ENCODE results near the gene ZWILCH.
A peak's percentile ranks its signal among the peaks of the same experiment; 100 is the strongest.
"Not testable (repeated sequence)": the region's sequence is repeated elsewhere in the genome, so short reads cannot be mapped to it uniquely, and the experiment has no call there.

Gene ZWILCH

GRCh38 chr15:66586155-66586976 lies 81.2 kb downstream of the ZWILCH start:
- H3K27me3 ChIP-seq (ENCODE audit: insufficient read depth, low read length, poor library complexity), result no peaks in the 10 kb centered on the region
- WGBS (ENCODE audit: extremely low coverage, insufficient coverage, low lambda C conversion rate), result no CpG with 5 or more reads among the region's 17 CpGs
- H3K4me3 ChIP-seq (ENCODE audit: low read length), result no peak overlapping the region
- no peak overlapping the region for H3K4ac ChIP-seq (ENCODE audit: low read depth, low read length)
- H3K23ac ChIP-seq (ENCODE audit: low read length), result no peak overlapping the region
- H3K36me3 ChIP-seq (ENCODE audit: control insufficient read depth, insufficient read depth, low read length), result no peaks in the 10 kb centered on the region
- no peak overlapping the region for H2BK5ac ChIP-seq (ENCODE audit: low read length)
- no peak overlapping the region for H2BK15ac ChIP-seq (replicated peaks; ENCODE audit: low read depth)
- no peak overlapping the region for H3K56ac ChIP-seq (ENCODE audit: low read length)
- DNase-seq, result no peak
- no peak overlapping the region for H3K9ac ChIP-seq (ENCODE audit: low read length)
- H3K4me2 ChIP-seq (ENCODE audit: low read length), result no peak overlapping the region
- no peak overlapping the region for H3K18ac ChIP-seq (ENCODE audit: low read length)
- peaks cover 6% of the 10 kb centered on the region for H3K4me1 ChIP-seq (ENCODE audit: control insufficient read depth, low read depth, low read length)
- no peaks in the 10 kb centered on the region for H3K79me1 ChIP-seq (ENCODE audit: low read length)
- no peak overlapping the region for H2AK5ac ChIP-seq (ENCODE audit: low read length)
- H3K27ac ChIP-seq (ENCODE audit: low read depth, low read length), result no peak overlapping the region
- no peaks in the 10 kb centered on the region for H3K79me2 ChIP-seq (ENCODE audit: control insufficient read depth, insufficient read depth, low read length)
- H4K5ac ChIP-seq (ENCODE audit: low read length), result no peak overlapping the region
- H2BK120ac ChIP-seq (ENCODE audit: low read depth, low read length), result no peak overlapping the region
- H4K8ac ChIP-seq (ENCODE audit: low read depth, low read length), result no peak overlapping the region

- Histone ChIP-seq H4K5ac (ENCODE audit: low read length) (no peak overlapping the region), H3K4me3 (ENCODE audit: low read length) (no peak overlapping the region), H2BK120ac (ENCODE audit: low read depth, low read length) (no peak overlapping the region), H3K4me1 (ENCODE audit: control insufficient read depth, low read depth, low read length) (peaks cover 8% of the 10 kb centered on the region), H3K18ac (ENCODE audit: low read length) (no peak overlapping the region), H4K8ac (ENCODE audit: low read depth, low read length) (no peak overlapping the region), H3K23ac (ENCODE audit: low read length) (no peak overlapping the region), H2BK15ac (replicated peaks; ENCODE audit: low read depth) (no peak overlapping the region), H3K4ac (ENCODE audit: low read depth, low read length) (no peak overlapping the region), H3K4me2 (ENCODE audit: low read length) (no peak overlapping the region), H2AK5ac (ENCODE audit: low read length) (no peak overlapping the region), H3K79me2 (ENCODE audit: control insufficient read depth, insufficient read depth, low read length) (no peaks in the 10 kb centered on the region), H3K36me3 (ENCODE audit: control insufficient read depth, insufficient read depth, low read length) (no peaks in the 10 kb centered on the region), H3K27me3 (ENCODE audit: insufficient read depth, low read length, poor library complexity) (no peaks in the 10 kb centered on the region), H3K27ac (ENCODE audit: low read depth, low read length) (no peak overlapping the region), H3K79me1 (ENCODE audit: low read length) (no peaks in the 10 kb centered on the region), H3K9ac (ENCODE audit: low read length) (no peak overlapping the region), H3K56ac (ENCODE audit: low read length) (no peak overlapping the region), H2BK5ac (ENCODE audit: low read length) (no peak overlapping the region)
- no peak for DNase-seq
Measured at GRCh38 chr15:66587020-66587419, 81.9 kb downstream of the ZWILCH start.

GRCh38 chr15:66587749-66588148 lies 82.6 kb downstream of the ZWILCH start:
- H3K79me1 ChIP-seq (ENCODE audit: low read length), result no peaks in the 10 kb centered on the region
- no CpG with 5 or more reads among the region's 5 CpGs for WGBS (ENCODE audit: extremely low coverage, insufficient coverage, low lambda C conversion rate)
- peaks cover 10% of the 10 kb centered on the region for H3K4me1 ChIP-seq (ENCODE audit: control insufficient read depth, low read depth, low read length)
- no peak overlapping the region for H3K56ac ChIP-seq (ENCODE audit: low read length)
- H2BK5ac ChIP-seq (ENCODE audit: low read length), result no peak overlapping the region
- H2AK5ac ChIP-seq (ENCODE audit: low read length), result peak overlapping the region; percentile 20
- H3K27ac ChIP-seq (ENCODE audit: low read depth, low read length), result no peak overlapping the region
- no peak overlapping the region for H3K4ac ChIP-seq (ENCODE audit: low read depth, low read length)
- no peaks in the 10 kb centered on the region for H3K79me2 ChIP-seq (ENCODE audit: control insufficient read depth, insufficient read depth, low read length)
- H3K4me2 ChIP-seq (ENCODE audit: low read length), result no peak overlapping the region
- no peaks in the 10 kb centered on the region for H3K27me3 ChIP-seq (ENCODE audit: insufficient read depth, low read length, poor library complexity)
- no peak overlapping the region for H2BK120ac ChIP-seq (ENCODE audit: low read depth, low read length)
- no peak for DNase-seq
- no peak overlapping the region for H4K5ac ChIP-seq (ENCODE audit: low read length)
- H3K9ac ChIP-seq (ENCODE audit: low read length), result no peak overlapping the region
- no peaks in the 10 kb centered on the region for H3K36me3 ChIP-seq (ENCODE audit: control insufficient read depth, insufficient read depth, low read length)
- no peak overlapping the region for H3K23ac ChIP-seq (ENCODE audit: low read length)
- H4K8ac ChIP-seq (ENCODE audit: low read depth, low read length), result no peak overlapping the region
- H3K4me3 ChIP-seq (ENCODE audit: low read length), result no peak overlapping the region
- H2BK15ac ChIP-seq (replicated peaks; ENCODE audit: low read depth), result no peak overlapping the region
- no peak overlapping the region for H3K18ac ChIP-seq (ENCODE audit: low read length)

- no peak overlapping the region for H3K27ac ChIP-seq (ENCODE audit: low read depth, low read length)
- H3K79me2 ChIP-seq (ENCODE audit: control insufficient read depth, insufficient read depth, low read length), result no peaks in the 10 kb centered on the region
- H3K18ac ChIP-seq (ENCODE audit: low read length), result no peak overlapping the region
- H2BK5ac ChIP-seq (ENCODE audit: low read length), result no peak overlapping the region
- no peak overlapping the region for H2BK15ac ChIP-seq (replicated peaks; ENCODE audit: low read depth)
- no peak overlapping the region for H2BK120ac ChIP-seq (ENCODE audit: low read depth, low read length)
- peak; percentile 71 for DNase-seq
- no peak overlapping the region for H3K4me2 ChIP-seq (ENCODE audit: low read length)
- no peak overlapping the region for H3K4ac ChIP-seq (ENCODE audit: low read depth, low read length)
- peaks cover 16% of the 10 kb centered on the region for H3K4me1 ChIP-seq (ENCODE audit: control insufficient read depth, low read depth, low read length)
- H2AK5ac ChIP-seq (ENCODE audit: low read length), result no peak overlapping the region
- H3K4me3 ChIP-seq (ENCODE audit: low read length), result no peak overlapping the region
- WGBS (ENCODE audit: extremely low coverage, insufficient coverage, low lambda C conversion rate), result no CpG with 5 or more reads among the region's 5 CpGs
- no peaks in the 10 kb centered on the region for H3K36me3 ChIP-seq (ENCODE audit: control insufficient read depth, insufficient read depth, low read length)
- H4K8ac ChIP-seq (ENCODE audit: low read depth, low read length), result no peak overlapping the region
- H4K5ac ChIP-seq (ENCODE audit: low read length), result no peak overlapping the region
- H3K56ac ChIP-seq (ENCODE audit: low read length), result peak overlapping the region; percentile 40
- H3K23ac ChIP-seq (ENCODE audit: low read length), result no peak overlapping the region
- peak overlapping the region; percentile 6 for H3K9ac ChIP-seq (ENCODE audit: low read length)
- H3K27me3 ChIP-seq (ENCODE audit: insufficient read depth, low read length, poor library complexity), result no peaks in the 10 kb centered on the region
- no peaks in the 10 kb centered on the region for H3K79me1 ChIP-seq (ENCODE audit: low read length)
Measured at GRCh38 chr15:66588537-66588936, 83.4 kb downstream of the ZWILCH start.

GRCh38 chr15:66588971-66589370 lies 83.8 kb downstream of the ZWILCH start:
- H3K36me3 ChIP-seq (ENCODE audit: control insufficient read depth, insufficient read depth, low read length), result no peaks in the 10 kb centered on the region
- H3K23ac ChIP-seq (ENCODE audit: low read length), result no peak overlapping the region
- H3K79me1 ChIP-seq (ENCODE audit: low read length), result no peaks in the 10 kb centered on the region
- no peaks in the 10 kb centered on the region for H3K79me2 ChIP-seq (ENCODE audit: control insufficient read depth, insufficient read depth, low read length)
- DNase-seq, result peak; percentile 67
- H3K27me3 ChIP-seq (ENCODE audit: insufficient read depth, low read length, poor library complexity), result no peaks in the 10 kb centered on the region
- H3K9ac ChIP-seq (ENCODE audit: low read length), result peak overlapping the region; percentile 6
- no peak overlapping the region for H2BK5ac ChIP-seq (ENCODE audit: low read length)
- H3K27ac ChIP-seq (ENCODE audit: low read depth, low read length), result no peak overlapping the region
- no peak overlapping the region for H2BK120ac ChIP-seq (ENCODE audit: low read depth, low read length)
- no peak overlapping the region for H4K5ac ChIP-seq (ENCODE audit: low read length)
- H3K56ac ChIP-seq (ENCODE audit: low read length), result peak overlapping the region; percentile 40
- no peak overlapping the region for H3K4me3 ChIP-seq (ENCODE audit: low read length)
- no peak overlapping the region for H2BK15ac ChIP-seq (replicated peaks; ENCODE audit: low read depth)
- H3K4ac ChIP-seq (ENCODE audit: low read depth, low read length), result no peak overlapping the region
- peak overlapping the region; percentile 29 for H2AK5ac ChIP-seq (ENCODE audit: low read length)
- H3K4me2 ChIP-seq (ENCODE audit: low read length), result no peak overlapping the region
- H3K18ac ChIP-seq (ENCODE audit: low read length), result no peak overlapping the region
- peaks cover 21% of the 10 kb centered on the region for H3K4me1 ChIP-seq (ENCODE audit: control insufficient read depth, low read depth, low read length)
- H4K8ac ChIP-seq (ENCODE audit: low read depth, low read length), result no peak overlapping the region
- no CpG with 5 or more reads among the region's 8 CpGs for WGBS (ENCODE audit: extremely low coverage, insufficient coverage, low lambda C conversion rate)

GRCh38 chr15:66589429-66589828 lies 84.3 kb downstream of the ZWILCH start:
- no CpG with 5 or more reads among the region's 6 CpGs for WGBS (ENCODE audit: extremely low coverage, insufficient coverage, low lambda C conversion rate)
- not testable (repeated sequence) for H3K27me3 ChIP-seq (ENCODE audit: insufficient read depth, low read length, poor library complexity)

More at GRCh38 chr15:66589429-66589828, 84.3 kb downstream of the ZWILCH start:
- H4K8ac ChIP-seq (ENCODE audit: low read depth, low read length); H3K79me2 ChIP-seq (ENCODE audit: control insufficient read depth, insufficient read depth, low read length); H3K27ac ChIP-seq (ENCODE audit: low read depth, low read length); H3K23ac ChIP-seq (ENCODE audit: low read length); DNase-seq; H3K4ac ChIP-seq (ENCODE audit: low read depth, low read length); H3K4me3 ChIP-seq (ENCODE audit: low read length); H2BK15ac ChIP-seq (replicated peaks; ENCODE audit: low read depth); H2BK5ac ChIP-seq (ENCODE audit: low read length); H3K4me2 ChIP-seq (ENCODE audit: low read length); H3K36me3 ChIP-seq (ENCODE audit: control insufficient read depth, insufficient read depth, low read length); H2BK120ac ChIP-seq (ENCODE audit: low read depth, low read length); H3K9ac ChIP-seq (ENCODE audit: low read length); H4K5ac ChIP-seq (ENCODE audit: low read length); H3K18ac ChIP-seq (ENCODE audit: low read length); H3K79me1 ChIP-seq (ENCODE audit: low read length): not testable (repeated sequence)
- Histone ChIP-seq H3K56ac (ENCODE audit: low read length) (peak overlapping the region; percentile 11), H2AK5ac (ENCODE audit: low read length) (peak overlapping the region; percentile 29), H3K4me1 (ENCODE audit: control insufficient read depth, low read depth, low read length) (peaks cover 21% of the 10 kb centered on the region)

All from mesendoderm (in vitro differentiated cells).